Esophagus muscularis mucosa (tissue), 4 donors: ENCODE data around the gene NKAIN1. TPM values are rescaled to one million over a fixed set of nuclear protein-coding genes. Genes with fewer than 3 reads are reported as not detected.

ENCODE experiments used
- DNase-seq: peaks from one replicate; pipeline ENCODE4 v3.0.0-alpha.2; 2017; ENCODE audit errors: extremely low spot score
- H3K27ac ChIP-seq, 4 donors: fragments of 200-600 bp; sonication (generic); replicated peaks in 1 of 4; 1 replicate in 3 of 4; 2 replicates in 1 of 4; pipeline ENCODE4 v1.5.1; 2016 to 2019; ENCODE audit warnings: mild to moderate bottlenecking in 1 of 4
- H3K27me3 ChIP-seq, 4 donors: fragments of 200-600 bp; sonication (generic); one replicate each; pipeline versions ENCODE4 v1.5.1 to v1.6.0; 2016 to 2019
- H3K36me3 ChIP-seq, 4 donors: fragments of 200-600 bp; sonication (generic); one replicate each; pipeline ENCODE4 v1.5.1; 2016 to 2019
- H3K4me1 ChIP-seq, 4 donors: fragments of 200-600 bp; sonication (generic); one replicate each; pipeline ENCODE4 v1.5.1; 2016 to 2019
- H3K4me3 ChIP-seq, 4 donors: fragments of 200-600 bp; sonication (generic); 1 replicate in 2 of 4; 2 replicates in 2 of 4; pipeline ENCODE4 v1.5.1; 2016 to 2019; ENCODE audit warnings: mild to moderate bottlenecking in 4 of 4, moderate library complexity in 1 of 4
- H3K9me3 ChIP-seq, 4 donors: fragments of 200-600 bp; sonication (generic); 1 replicate in 3 of 4; 2 replicates in 1 of 4; pipeline ENCODE4 v1.5.1; 2016 to 2019
- EP300 ChIP-seq: sonication (generic); formaldehyde crosslinking; IDR thresholded peaks from one replicate; pipeline ENCODE4 v1.6.1; 2017; ENCODE audit warnings: antibody characterized with exemption
- POLR2A ChIP-seq: fragments of 450-650 bp; IDR thresholded peaks from one replicate; pipeline ENCODE4 v1.6.1; 2017; ENCODE audit warnings: antibody characterized with exemption, moderate library complexity, mild to moderate bottlenecking, low read depth
- POLR2AphosphoS5 ChIP-seq, 2 donors: sonication (generic); formaldehyde crosslinking; IDR thresholded peaks; one replicate each; pipeline ENCODE4 v1.6.1; 2017; ENCODE audit warnings: antibody characterized with exemption in 2 of 2
- WGBS: methylation state at CpG from one replicate; pipeline ENCODE4 v1.1.5; 2018; 5-methylcytosine and 5-hydroxymethylcytosine counted together
- intact Hi-C: fragments of 100-400 bp; cut with DNase I; formaldehyde crosslinking; loops from one replicate; pipeline ENCODE4 v1.15.1; 2023
- total RNA-seq, 4 donors: library from RNA; depleted of rRNA; stranded (reverse); fragments of >200 nt; gene quantifications; one replicate each; pipeline versions ENCODE4 v1.1.0 to v1.2.1, GENCODE V29; 2016
- TF ChIP-seq, protein P1 (sequence below), 3 experiments: fragments of 200-600 bp in 2 of 3; fragments of 450-650 bp in 1 of 3; sonication (generic) in 2 of 3; IDR thresholded peaks; one replicate each; pipeline ENCODE4 v1.5.1; 2017 to 2019; ENCODE audit warnings: antibody characterized with exemption in 3 of 3, mild to moderate bottlenecking in 2 of 3, moderate library complexity in 1 of 3

NKAIN1 gene
- total RNA-seq, 4 donors from 2014 or later: not detected

DNA sequence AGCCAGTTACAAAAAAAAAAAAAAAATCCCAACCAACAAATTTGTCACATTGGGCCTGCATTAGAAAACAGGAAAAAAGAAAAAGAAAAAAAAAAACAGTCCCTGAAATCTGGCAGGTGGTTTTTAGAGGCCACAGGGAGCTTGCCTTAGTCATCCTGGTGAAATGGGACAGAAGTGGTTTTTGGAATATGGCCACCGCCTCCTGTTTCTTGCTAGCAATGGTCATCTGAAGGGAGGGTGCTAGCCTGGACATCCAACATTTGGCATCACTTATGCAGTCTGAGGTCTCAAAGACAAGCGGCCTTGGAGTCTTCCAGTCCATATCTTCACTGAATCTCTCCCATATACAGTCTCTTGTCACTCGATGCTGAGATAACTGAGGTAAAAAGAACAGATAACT is 20.1 kb upstream of the NKAIN1 start:
- Histone ChIP-seq H3K27ac (no peak overlapping the region), H3K9me3 (no peaks in the 10 kb centered on the region), H3K4me1 (peaks cover 0 to 8% (median 3%) of the 10 kb centered on the region in 4 donors), H3K27me3 (no peaks in the 10 kb centered on the region), H3K4me3 (no peak overlapping the region), H3K36me3 (peaks cover 26 to 77% (median 71%) of the 10 kb centered on the region in 4 donors)
- TF ChIP-seq EP300 (no peak), POLR2A (no peak), POLR2AphosphoS5 (IDR thresholded peaks at IDR 0.05) (no peak)
- TF ChIP-seq, protein P1, sequence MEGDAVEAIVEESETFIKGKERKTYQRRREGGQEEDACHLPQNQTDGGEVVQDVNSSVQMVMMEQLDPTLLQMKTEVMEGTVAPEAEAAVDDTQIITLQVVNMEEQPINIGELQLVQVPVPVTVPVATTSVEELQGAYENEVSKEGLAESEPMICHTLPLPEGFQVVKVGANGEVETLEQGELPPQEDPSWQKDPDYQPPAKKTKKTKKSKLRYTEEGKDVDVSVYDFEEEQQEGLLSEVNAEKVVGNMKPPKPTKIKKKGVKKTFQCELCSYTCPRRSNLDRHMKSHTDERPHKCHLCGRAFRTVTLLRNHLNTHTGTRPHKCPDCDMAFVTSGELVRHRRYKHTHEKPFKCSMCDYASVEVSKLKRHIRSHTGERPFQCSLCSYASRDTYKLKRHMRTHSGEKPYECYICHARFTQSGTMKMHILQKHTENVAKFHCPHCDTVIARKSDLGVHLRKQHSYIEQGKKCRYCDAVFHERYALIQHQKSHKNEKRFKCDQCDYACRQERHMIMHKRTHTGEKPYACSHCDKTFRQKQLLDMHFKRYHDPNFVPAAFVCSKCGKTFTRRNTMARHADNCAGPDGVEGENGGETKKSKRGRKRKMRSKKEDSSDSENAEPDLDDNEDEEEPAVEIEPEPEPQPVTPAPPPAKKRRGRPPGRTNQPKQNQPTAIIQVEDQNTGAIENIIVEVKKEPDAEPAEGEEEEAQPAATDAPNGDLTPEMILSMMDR (IDR thresholded peaks at IDR 0.05): no peak
- no peak for DNase-seq
- intact Hi-C loops: no loop called here
- 95% methylated on average over 3 of the region's 3 CpGs for WGBS

DNA sequence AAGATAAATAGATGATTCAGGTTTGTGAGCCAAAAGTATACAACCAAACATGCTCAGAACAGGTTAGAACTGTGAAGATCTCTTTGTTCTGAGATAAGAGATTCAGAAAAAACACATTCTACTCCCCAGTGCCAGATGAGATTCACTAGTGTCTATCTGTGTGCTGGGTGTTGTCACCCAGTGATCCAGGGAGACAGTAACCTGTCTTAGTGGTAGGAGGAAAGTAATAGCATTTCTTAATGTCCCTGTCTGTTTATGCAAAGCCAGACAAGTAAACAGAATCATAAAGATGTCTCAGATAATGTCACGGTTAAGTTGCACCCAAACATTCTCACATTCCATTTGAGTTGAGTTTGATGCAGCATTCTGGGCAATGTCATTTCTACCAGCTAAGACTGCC is 18.9 kb upstream of the NKAIN1 start:
- Histone ChIP-seq H3K36me3 (peaks cover 26 to 75% (median 64%) of the 10 kb centered on the region in 4 donors), H3K4me1 (no peaks in the 10 kb centered on the region), H3K9me3 (no peaks in the 10 kb centered on the region), H3K4me3 (no peak overlapping the region), H3K27ac (no peak overlapping the region), H3K27me3 (no peaks in the 10 kb centered on the region)
- intact Hi-C loops: no loop called here
- TF ChIP-seq EP300: no peak
- TF ChIP-seq POLR2A: no peak
- TF ChIP-seq, protein P1 (IDR thresholded peaks at IDR 0.05): no peak
- TF ChIP-seq POLR2AphosphoS5 (IDR thresholded peaks at IDR 0.05): no peak
- DNase-seq: no peak
- 89% methylated on average over 1 of the region's 1 CpG for WGBS

DNA sequence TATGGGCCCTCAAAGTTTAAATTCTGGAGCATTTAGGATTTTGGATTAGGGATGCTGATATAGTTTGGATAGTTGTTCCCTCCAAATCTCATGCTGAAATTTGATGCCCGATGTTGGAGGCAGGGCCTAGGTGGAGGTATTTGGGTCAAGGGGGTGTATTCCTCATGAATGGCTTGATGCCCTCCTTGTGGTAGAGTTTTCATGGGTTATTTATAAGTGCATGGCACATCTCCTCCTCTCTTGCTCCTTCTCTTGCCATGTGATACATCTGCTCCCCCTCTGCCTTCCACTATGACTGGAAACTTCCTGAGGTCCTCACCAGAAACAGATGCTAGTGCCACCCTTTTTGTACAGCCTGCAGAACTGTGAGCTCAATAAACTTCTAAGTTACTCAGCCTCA is 17.5 kb upstream of the NKAIN1 start:
- no peak for DNase-seq
- Histone ChIP-seq H3K4me3 (no peak overlapping the region), H3K9me3 (no peaks in the 10 kb centered on the region), H3K27ac (no peak overlapping the region), H3K4me1 (no peaks in the 10 kb centered on the region), H3K27me3 (no peaks in the 10 kb centered on the region), H3K36me3 (peaks cover 26 to 61% (median 55%) of the 10 kb centered on the region in 4 donors)
- TF ChIP-seq POLR2AphosphoS5 (IDR thresholded peaks at IDR 0.05): no peak
- no peak for TF ChIP-seq EP300
- TF ChIP-seq, protein P1 (IDR thresholded peaks at IDR 0.05): no peak
- no peak for TF ChIP-seq POLR2A
- 100% methylated on average over 1 of the region's 1 CpG for WGBS
- intact Hi-C loops: no loop called here

DNA sequence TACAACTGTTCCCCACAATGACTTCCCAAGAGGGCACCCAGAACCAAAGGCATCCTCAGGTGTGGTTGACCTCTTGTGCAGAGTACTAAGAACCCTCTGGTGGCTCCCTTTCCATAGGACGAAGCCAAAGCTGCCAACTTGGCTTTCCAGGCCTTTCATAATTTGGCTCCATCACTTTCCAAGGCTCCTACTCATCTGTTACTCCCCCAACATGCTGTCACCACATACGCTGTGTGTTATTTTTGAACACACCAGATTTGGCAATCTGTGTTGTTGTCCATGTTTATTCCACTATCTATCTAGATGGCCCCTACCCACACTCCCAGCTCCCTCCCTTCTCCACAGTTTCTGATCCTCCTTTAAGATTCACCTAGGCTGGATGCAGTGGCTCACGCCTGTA is 10.2 kb upstream of the NKAIN1 start:
- no peak overlapping the region for H3K4me3 ChIP-seq

DNA sequence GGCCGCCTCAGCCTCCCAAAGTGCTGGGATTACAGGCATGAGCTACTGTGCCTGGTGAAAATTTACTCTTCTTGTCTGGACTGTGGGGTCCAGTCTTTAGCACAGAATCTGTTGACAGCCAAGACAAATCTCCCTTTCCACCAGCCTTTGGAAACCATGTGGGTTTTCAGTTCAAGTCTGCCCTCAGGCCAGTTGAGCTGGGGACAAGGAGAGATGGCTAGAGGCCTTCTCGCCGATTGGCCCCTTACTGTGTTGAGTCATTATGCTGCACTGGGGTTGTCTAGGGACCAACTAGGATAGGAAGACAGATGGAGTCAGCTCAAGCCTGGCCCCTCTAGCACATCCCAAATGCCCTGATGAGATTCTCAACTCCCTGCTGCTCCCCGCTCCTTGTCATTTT is 8.6 kb upstream of the NKAIN1 start:
- Histone ChIP-seq H3K4me1 (no peaks in the 10 kb centered on the region), H3K4me3 (no peak overlapping the region), H3K27ac (no peak overlapping the region), H3K36me3 (no peaks in the 10 kb centered on the region), H3K27me3 (no peaks in the 10 kb centered on the region), H3K9me3 (no peaks in the 10 kb centered on the region)
- no peak for DNase-seq
- intact Hi-C loops: no loop called here
- WGBS: 80% methylated on average over 3 of the region's 4 CpGs
- TF ChIP-seq, protein P1 (IDR thresholded peaks at IDR 0.05): no peak
- no peak for TF ChIP-seq POLR2A

More for the DNA sequence above, 10.2 kb upstream of the NKAIN1 start:
- Histone ChIP-seq H3K27me3 (no peaks in the 10 kb centered on the region), H3K27ac (no peak overlapping the region), H3K36me3 (no peaks in the 10 kb centered on the region), H3K4me1 (no peaks in the 10 kb centered on the region), H3K9me3 (no peaks in the 10 kb centered on the region)
- TF ChIP-seq, protein P1 (IDR thresholded peaks at IDR 0.05): no peak
- TF ChIP-seq EP300: no peak
- no peak for TF ChIP-seq POLR2A
- no peak for TF ChIP-seq POLR2AphosphoS5 (IDR thresholded peaks at IDR 0.05)
- intact Hi-C loops: no loop called here
- WGBS: 89% methylated on average over 3 of the region's 3 CpGs
- DNase-seq: no peak
